GM23338 (cell line): Measurements from ENCODE around the gene CXXC1. TPM values are rescaled to one million over a fixed set of nuclear protein-coding genes. Genes with fewer than 3 reads are reported as not detected.

Experiments
- CREB1 ChIP-seq: fragments of 250-450 bp; sonication (Bioruptor Pico); IDR thresholded peaks from 2 replicates; pipeline ENCODE4 v1.5.0; 2020; ENCODE audit warnings: low read depth, mild to moderate bottlenecking, moderate library complexity
- ETS1 ChIP-seq: IDR thresholded peaks from 2 replicates; pipeline ENCODE4 v1.6.1; 2016; ENCODE audit warnings: antibody characterized with exemption
- EZH2 ChIP-seq: fragments of 200-600 bp; sonication (generic); IDR thresholded peaks from one replicate; pipeline ENCODE4 v1.8.0; 2017; ENCODE audit warnings: antibody characterized with exemption, mild to moderate bottlenecking, low read depth; ENCODE audit not compliant: unreplicated experiment
- EZH2phosphoT487 ChIP-seq: fragments of 200-600 bp; sonication (generic); IDR thresholded peaks from one replicate; pipeline ENCODE4 v1.8.1; 2018; ENCODE audit warnings: antibody characterized with exemption; ENCODE audit not compliant: unreplicated experiment
- JUNB ChIP-seq: IDR thresholded peaks from one replicate; pipeline ENCODE4 v1.6.1; 2016; ENCODE audit warnings: antibody characterized with exemption; ENCODE audit not compliant: unreplicated experiment
- NANOG ChIP-seq: IDR thresholded peaks from 2 replicates; pipeline ENCODE4 v1.6.1; 2016; ENCODE audit warnings: antibody characterized with exemption, borderline replicate concordance
- STAT1 ChIP-seq: IDR thresholded peaks from one replicate; pipeline ENCODE4 v1.6.1; 2016; ENCODE audit warnings: antibody characterized with exemption; ENCODE audit not compliant: unreplicated experiment
- ZNF114 ChIP-seq: fragments of 250-450 bp; sonication (Bioruptor Pico); IDR thresholded peaks from 2 replicates; pipeline ENCODE4 v1.5.0; 2020; ENCODE audit warnings: mild to moderate bottlenecking, moderate library complexity
- ZNF331 ChIP-seq: fragments of 250-450 bp; sonication (Bioruptor Pico); IDR thresholded peaks from 2 replicates; pipeline ENCODE4 v1.5.0; 2020; ENCODE audit warnings: low read depth, mild to moderate bottlenecking, moderate library complexity
- polyA plus RNA-seq: library from polyadenylated mRNA; unstranded; fragments of >200 nt; fragmentation: Nextera tagmentation; extraction: Ambion mirVana; gene quantifications from 2 replicates; pipeline ENCODE4 v1.2.1, GENCODE V29; 2016
- total RNA-seq: library from RNA; depleted of rRNA; stranded (reverse); fragments of >200 nt; shearing (Covaris generic); gene quantifications from 2 replicates; pipeline ENCODE4 v1.2.3, GENCODE V29; 2014
- TF ChIP-seq, protein P1 (sequence below): fragments of 250-450 bp; sonication (Bioruptor Pico); IDR thresholded peaks from 2 replicates; pipeline ENCODE4 v1.5.0; 2020; ENCODE audit warnings: mild to moderate bottlenecking, moderate library complexity
- TF ChIP-seq, protein P2 (sequence below), 2 experiments: fragments of 200-600 bp in 1 of 2; sonication (generic) in 1 of 2; conservative IDR thresholded peaks; 2 replicates each; pipeline versions ENCODE4 v1.5.1 to v1.6.1; 2016 to 2017; ENCODE audit warnings: antibody characterized with exemption in 2 of 2, low read depth in 2 of 2, mild to moderate bottlenecking in 2 of 2, moderate library complexity in 1 of 2

CXXC1 gene
- total and polyA plus RNA-seq, 2 experiments from 2014 or later = 59.0 to 74.3 TPM

GRCh38 chr18:50280707-50281294 is 6.7 kb downstream of the CXXC1 start (continued):
- TF ChIP-seq, protein P1, sequence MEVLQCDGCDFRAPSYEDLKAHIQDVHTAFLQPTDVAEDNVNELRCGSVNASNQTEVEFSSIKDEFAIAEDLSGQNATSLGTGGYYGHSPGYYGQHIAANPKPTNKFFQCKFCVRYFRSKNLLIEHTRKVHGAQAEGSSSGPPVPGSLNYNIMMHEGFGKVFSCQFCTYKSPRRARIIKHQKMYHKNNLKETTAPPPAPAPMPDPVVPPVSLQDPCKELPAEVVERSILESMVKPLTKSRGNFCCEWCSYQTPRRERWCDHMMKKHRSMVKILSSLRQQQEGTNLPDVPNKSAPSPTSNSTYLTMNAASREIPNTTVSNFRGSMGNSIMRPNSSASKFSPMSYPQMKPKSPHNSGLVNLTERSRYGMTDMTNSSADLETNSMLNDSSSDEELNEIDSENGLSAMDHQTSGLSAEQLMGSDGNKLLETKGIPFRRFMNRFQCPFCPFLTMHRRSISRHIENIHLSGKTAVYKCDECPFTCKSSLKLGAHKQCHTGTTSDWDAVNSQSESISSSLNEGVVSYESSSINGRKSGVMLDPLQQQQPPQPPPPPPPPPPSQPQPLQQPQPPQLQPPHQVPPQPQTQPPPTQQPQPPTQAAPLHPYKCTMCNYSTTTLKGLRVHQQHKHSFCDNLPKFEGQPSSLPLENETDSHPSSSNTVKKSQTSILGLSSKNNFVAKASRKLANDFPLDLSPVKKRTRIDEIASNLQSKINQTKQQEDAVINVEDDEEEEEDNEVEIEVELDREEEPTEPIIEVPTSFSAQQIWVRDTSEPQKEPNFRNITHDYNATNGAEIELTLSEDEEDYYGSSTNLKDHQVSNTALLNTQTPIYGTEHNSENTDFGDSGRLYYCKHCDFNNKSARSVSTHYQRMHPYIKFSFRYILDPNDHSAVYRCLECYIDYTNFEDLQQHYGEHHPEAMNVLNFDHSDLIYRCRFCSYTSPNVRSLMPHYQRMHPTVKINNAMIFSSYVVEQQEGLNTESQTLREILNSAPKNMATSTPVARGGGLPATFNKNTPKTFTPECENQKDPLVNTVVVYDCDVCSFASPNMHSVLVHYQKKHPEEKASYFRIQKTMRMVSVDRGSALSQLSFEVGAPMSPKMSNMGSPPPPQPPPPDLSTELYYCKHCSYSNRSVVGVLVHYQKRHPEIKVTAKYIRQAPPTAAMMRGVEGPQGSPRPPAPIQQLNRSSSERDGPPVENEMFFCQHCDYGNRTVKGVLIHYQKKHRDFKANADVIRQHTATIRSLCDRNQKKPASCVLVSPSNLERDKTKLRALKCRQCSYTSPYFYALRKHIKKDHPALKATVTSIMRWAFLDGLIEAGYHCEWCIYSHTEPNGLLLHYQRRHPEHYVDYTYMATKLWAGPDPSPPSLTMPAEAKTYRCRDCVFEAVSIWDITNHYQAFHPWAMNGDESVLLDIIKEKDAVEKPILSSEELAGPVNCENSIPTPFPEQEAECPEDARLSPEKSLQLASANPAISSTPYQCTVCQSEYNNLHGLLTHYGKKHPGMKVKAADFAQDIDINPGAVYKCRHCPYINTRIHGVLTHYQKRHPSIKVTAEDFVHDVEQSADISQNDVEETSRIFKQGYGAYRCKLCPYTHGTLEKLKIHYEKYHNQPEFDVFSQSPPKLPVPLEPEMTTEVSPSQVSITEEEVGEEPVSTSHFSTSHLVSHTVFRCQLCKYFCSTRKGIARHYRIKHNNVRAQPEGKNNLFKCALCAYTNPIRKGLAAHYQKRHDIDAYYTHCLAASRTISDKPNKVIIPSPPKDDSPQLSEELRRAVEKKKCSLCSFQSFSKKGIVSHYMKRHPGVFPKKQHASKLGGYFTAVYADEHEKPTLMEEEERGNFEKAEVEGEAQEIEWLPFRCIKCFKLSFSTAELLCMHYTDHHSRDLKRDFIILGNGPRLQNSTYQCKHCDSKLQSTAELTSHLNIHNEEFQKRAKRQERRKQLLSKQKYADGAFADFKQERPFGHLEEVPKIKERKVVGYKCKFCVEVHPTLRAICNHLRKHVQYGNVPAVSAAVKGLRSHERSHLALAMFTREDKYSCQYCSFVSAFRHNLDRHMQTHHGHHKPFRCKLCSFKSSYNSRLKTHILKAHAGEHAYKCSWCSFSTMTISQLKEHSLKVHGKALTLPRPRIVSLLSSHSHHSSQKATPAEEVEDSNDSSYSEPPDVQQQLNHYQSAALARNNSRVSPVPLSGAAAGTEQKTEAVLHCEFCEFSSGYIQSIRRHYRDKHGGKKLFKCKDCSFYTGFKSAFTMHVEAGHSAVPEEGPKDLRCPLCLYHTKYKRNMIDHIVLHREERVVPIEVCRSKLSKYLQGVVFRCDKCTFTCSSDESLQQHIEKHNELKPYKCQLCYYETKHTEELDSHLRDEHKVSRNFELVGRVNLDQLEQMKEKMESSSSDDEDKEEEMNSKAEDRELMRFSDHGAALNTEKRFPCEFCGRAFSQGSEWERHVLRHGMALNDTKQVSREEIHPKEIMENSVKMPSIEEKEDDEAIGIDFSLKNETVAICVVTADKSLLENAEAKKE (CRISPR knock-in tag) = no peak
- TF ChIP-seq, protein P2, sequence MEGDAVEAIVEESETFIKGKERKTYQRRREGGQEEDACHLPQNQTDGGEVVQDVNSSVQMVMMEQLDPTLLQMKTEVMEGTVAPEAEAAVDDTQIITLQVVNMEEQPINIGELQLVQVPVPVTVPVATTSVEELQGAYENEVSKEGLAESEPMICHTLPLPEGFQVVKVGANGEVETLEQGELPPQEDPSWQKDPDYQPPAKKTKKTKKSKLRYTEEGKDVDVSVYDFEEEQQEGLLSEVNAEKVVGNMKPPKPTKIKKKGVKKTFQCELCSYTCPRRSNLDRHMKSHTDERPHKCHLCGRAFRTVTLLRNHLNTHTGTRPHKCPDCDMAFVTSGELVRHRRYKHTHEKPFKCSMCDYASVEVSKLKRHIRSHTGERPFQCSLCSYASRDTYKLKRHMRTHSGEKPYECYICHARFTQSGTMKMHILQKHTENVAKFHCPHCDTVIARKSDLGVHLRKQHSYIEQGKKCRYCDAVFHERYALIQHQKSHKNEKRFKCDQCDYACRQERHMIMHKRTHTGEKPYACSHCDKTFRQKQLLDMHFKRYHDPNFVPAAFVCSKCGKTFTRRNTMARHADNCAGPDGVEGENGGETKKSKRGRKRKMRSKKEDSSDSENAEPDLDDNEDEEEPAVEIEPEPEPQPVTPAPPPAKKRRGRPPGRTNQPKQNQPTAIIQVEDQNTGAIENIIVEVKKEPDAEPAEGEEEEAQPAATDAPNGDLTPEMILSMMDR (conservative IDR thresholded peaks at IDR 0.05; ENCODE audit: low read depth in 2 of 2) = no peak
- TF ChIP-seq ETS1 (no peak), EZH2 (no peak), CREB1 (CRISPR knock-in tag) (no peak), STAT1 (no peak), ZNF114 (CRISPR knock-in tag) (no peak), NANOG (no peak), ZNF331 (CRISPR knock-in tag) (no peak), JUNB (no peak), EZH2phosphoT487 (no peak)
